Endothelial cell of umbilical vein (primary cell): ENCODE data around the gene OTUD7B.

Experiments used
- EZH2 ChIP-seq: IDR thresholded peaks from 2 replicates; pipeline ENCODE4 v1.6.1; 2012; ENCODE audit warnings: borderline replicate concordance, low read depth, mild to moderate bottlenecking, moderate library complexity, low read length, inconsistent platforms; ENCODE audit not compliant: severe bottlenecking
- FOS ChIP-seq: IDR thresholded peaks from 2 replicates; pipeline ENCODE4 v1.6.1; 2011; ENCODE audit warnings: mild to moderate bottlenecking, low read length, moderate library complexity, borderline replicate concordance; ENCODE audit not compliant: insufficient read depth
- GATA2 ChIP-seq: IDR thresholded peaks from 2 replicates; pipeline ENCODE4 v1.7.0; 2011; ENCODE audit warnings: low read depth, mild to moderate bottlenecking, moderate library complexity, mixed read lengths, low read length; ENCODE audit not compliant: insufficient read length, insufficient read depth
- JUN ChIP-seq: IDR thresholded peaks from 2 replicates; pipeline ENCODE4 v1.6.1; 2011; ENCODE audit warnings: borderline replicate concordance, low read depth; ENCODE audit not compliant: insufficient read length, insufficient read depth
- MYC ChIP-seq: IDR thresholded peaks from one replicate; pipeline ENCODE4 v1.6.1; 2011; ENCODE audit warnings: mild to moderate bottlenecking, low read depth, low read length
- POLR2A ChIP-seq: IDR thresholded peaks from 2 replicates; pipeline ENCODE4 v1.6.1; 2012; ENCODE audit warnings: low read depth, mild to moderate bottlenecking, control low read depth, low read length
- POLR2AphosphoS5 ChIP-seq: IDR thresholded peaks from 2 replicates; pipeline ENCODE4 v1.6.1; 2012; ENCODE audit warnings: low read depth, mild to moderate bottlenecking, control low read depth, low read length, moderate library complexity; ENCODE audit not compliant: insufficient read depth
- TF ChIP-seq, protein P1 (sequence below), 2 donors: IDR thresholded peaks; 1 replicate in 1 of 2; 2 replicates in 1 of 2; pipeline ENCODE4 v1.5.1; 2011; ENCODE audit warnings: low read length in 2 of 2, mild to moderate bottlenecking in 2 of 2, moderate library complexity in 2 of 2, control low read depth in 1 of 2, inconsistent platforms in 1 of 2, low read depth in 1 of 2; ENCODE audit not compliant: insufficient read depth in 1 of 2; ENCODE audit errors: extremely low read depth in 1 of 2
- TF ChIP-seq, protein P2 (sequence below): IDR thresholded peaks from 2 replicates; pipeline ENCODE4 v1.6.1; 2011; ENCODE audit not compliant: insufficient read depth, insufficient read length

DNA sequence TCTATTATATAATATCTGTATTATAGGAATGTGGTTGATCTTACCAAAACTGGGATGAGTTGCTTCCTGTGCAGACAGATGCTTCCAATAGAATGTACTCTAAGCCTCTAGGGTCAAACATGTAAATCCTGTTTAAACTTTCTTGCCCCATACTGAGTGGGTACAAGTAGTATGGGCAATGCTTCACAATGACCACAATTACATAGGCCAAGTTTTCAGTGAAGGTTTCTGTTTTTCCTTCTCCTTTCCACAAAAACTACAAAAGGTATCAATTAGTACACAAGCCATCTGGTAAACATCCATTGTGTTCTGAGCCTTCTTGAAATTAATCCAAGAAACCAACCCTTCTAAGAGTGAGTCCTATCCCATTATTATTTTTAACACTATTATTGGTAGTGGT is 16.8 kb downstream of the OTUD7B start:
- TF ChIP-seq POLR2AphosphoS5 (no peak), POLR2A (no peak), MYC (no peak), EZH2 (no peak), FOS (no peak), JUN (no peak), GATA2 (no peak)
- TF ChIP-seq, protein P1, sequence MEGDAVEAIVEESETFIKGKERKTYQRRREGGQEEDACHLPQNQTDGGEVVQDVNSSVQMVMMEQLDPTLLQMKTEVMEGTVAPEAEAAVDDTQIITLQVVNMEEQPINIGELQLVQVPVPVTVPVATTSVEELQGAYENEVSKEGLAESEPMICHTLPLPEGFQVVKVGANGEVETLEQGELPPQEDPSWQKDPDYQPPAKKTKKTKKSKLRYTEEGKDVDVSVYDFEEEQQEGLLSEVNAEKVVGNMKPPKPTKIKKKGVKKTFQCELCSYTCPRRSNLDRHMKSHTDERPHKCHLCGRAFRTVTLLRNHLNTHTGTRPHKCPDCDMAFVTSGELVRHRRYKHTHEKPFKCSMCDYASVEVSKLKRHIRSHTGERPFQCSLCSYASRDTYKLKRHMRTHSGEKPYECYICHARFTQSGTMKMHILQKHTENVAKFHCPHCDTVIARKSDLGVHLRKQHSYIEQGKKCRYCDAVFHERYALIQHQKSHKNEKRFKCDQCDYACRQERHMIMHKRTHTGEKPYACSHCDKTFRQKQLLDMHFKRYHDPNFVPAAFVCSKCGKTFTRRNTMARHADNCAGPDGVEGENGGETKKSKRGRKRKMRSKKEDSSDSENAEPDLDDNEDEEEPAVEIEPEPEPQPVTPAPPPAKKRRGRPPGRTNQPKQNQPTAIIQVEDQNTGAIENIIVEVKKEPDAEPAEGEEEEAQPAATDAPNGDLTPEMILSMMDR (IDR thresholded peaks at IDR 0.05; ENCODE audit: extremely low read depth in 1 of 2, insufficient read depth in 1 of 2, low read depth in 1 of 2, low read length in 2 of 2): no peak
- TF ChIP-seq, protein P2, sequence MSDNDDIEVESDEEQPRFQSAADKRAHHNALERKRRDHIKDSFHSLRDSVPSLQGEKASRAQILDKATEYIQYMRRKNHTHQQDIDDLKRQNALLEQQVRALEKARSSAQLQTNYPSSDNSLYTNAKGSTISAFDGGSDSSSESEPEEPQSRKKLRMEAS: no peak
